HG03196 (cell line): ENCODE data around the gene NCBP3.

Experiments
- ATAC-seq: cut with Tn5 transposase; IDR thresholded peaks from one replicate; pipeline ENCODE4 v1.9.1; 2021; ENCODE audit not compliant: unreplicated experiment

Gene NCBP3

DNA sequence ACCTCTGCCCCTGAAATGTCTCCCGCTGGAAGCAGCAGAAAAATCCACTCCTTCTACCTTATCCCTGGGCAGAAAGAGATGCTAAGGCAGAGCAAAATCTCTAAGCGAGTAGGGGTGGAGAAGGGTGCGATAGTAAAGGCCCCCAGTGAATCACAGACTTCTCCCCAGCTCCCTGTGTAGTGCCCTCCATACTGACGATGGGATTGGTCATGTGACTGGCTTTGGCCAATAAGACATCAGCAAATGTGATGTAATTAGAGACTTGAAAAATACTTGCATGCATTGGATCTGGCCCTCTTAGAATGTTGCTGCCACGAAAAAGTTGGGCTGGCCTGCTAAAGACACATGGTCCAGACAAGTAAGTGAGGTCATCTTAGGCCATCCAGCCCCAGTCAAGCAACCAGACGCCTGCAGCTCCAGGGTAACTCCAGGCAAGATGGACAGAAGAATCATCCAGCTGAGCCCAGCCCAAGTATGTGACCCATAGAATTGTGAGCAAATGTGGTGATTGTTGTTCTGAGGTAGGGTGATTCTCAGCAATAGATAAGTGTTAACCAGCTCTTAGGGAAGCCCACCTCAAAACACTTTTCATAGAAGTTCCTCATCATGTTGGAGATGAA lies 86.3 kb downstream of the NCBP3 start:
- ATAC-seq: no peak

DNA sequence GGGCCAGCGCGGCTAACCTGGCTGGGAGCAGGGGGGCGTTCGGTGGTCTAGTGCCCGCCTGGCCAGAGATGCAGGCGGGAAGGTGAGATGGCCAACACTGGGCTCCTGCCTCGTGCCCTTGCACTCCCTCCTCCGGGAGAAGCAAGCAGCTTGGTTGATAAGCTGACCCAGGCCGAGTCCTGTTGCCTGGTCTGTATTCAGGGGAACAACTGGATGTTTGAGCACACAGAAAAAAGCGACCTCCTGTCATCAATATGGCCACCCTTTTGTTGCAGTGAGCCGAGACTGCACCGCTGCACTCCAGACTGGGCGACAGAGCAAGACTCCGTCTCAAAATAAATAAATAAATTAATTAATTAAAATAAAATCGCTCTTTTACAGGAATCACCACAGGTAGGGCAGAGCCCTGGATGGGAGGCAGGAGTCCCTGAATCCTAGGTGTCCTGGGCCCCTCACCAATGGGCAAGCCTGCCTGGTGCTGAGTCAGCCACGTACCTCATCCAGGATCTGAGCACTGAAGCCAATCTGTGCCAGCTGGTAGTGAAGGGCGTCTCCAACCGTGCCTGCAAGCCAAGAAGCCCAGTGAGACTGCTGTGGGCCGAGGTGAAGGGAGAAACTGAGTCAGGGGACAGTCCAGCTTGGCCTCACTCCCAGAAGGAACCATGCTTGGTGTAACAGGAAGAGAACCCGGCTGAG lies 90.6 kb downstream of the NCBP3 start:
- ATAC-seq: no peak

DNA sequence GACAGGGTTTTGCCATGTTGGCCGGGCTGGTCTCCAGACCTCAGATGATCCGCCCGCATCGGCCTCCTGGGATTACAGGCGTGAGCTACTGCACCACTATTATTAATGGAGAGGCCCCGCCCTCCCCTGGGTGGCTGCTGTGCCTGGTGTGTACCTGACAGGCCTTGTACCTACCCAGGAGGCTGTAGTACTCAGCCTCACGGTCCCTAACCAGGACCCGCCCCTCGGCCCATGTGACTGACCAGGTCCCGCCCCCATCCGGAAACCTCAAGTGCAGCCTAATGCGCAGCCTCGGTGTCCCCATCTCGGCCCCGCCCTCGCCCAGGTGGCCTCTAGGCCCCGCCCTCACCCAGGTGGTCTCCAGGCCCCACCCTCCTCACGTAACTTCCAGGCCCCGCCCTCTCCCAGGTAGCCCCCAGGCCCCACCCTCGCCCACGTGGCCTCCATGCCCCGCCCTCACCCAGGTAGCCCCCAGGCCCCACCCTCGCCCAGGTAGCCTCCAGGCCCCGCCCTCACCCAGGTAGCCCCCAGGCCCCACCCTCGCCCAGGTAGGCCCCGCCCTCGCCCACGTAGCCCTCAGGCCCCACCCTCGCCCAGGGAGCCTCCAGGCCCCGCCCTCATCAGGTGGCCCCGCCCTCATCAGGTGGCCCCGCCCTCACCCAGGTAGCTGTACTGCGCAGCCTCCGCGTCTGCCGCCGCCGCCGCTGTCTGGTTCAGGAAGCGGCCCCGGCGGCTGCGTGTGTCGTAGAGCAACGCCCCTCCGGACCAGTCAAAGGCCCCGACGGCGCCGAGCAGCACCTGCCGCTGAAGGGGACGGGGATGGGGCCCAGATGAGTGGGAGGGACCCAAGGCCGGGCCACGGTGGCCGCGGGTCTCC lies 91.3 kb downstream of the NCBP3 start:
- no peak for ATAC-seq

DNA sequence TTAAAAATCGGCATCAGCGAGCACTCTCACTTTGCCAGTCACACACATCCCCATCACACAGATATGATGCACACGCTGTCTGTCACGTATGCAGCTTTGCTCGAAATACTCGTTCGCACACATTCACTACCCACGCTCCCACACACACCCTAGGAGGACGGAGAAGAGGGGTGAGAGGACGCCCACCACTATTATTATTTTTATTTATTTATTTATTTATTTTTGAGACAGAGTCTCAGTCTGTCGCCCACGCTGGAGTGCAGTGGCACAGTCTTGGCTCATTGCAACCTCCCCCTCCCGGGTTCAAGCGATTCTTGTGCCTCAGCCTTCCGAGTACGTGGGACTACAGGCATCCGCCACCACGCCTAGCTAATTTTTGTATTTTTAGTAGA lies 92.0 kb downstream of the NCBP3 start:
- no peak for ATAC-seq

DNA sequence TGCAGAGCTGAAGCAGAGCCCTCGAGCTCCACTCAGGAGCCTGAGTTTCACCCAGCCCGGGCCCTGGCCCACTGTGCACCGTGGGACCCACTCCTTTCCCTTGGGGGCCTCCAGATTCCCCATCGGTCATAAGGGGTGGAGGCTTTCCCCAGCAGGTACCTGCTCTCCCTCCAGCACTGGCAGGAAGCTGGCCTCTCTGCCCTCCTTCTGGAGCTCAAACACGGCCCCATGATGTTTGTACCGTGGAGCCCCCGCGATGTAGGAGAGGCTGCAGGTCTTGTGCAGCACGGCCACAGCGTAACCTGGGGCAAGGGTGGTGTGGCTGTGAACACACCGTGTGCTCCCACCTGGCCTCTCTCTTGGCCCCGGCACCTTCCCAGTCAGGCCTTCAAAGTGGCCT lies 92.4 kb downstream of the NCBP3 start:
- ATAC-seq: no peak
